ENCODE results near the gene CD2BP2. TPM values are rescaled to one million over a fixed set of nuclear protein-coding genes. Genes with fewer than 3 reads are reported as not detected.

Gene CD2BP2
- total and polyA plus RNA-seq, 2 of the 13 experiments (the other 11 are each of a cell fraction or from before 2014, with no cell fraction given): 24.9 to 54.6 TPM

GRCh38 chr16:30355954-30356308, 823 bp upstream of the CD2BP2 start (continued):
- TF ChIP-seq GLI4 (CRISPR knock-in tag; IDR thresholded peaks at IDR 0.05; ENCODE audit: borderline replicate concordance) (0 out of 2 replicates have a peak, but pooled peaks have one; percentile 70), ZNF687 (CRISPR knock-in tag; IDR thresholded peaks at IDR 0.05) (peak; percentile 69), ZNF709 (CRISPR knock-in tag; IDR thresholded peaks at IDR 0.05) (peak; percentile 7; the same call in 1 of the 2 replicates), ZNF121 (CRISPR knock-in tag; IDR thresholded peaks at IDR 0.05) (0 out of 2 replicates have a peak, but pooled peaks have one; percentile 1), ZFP82 (CRISPR knock-in tag; IDR thresholded peaks at IDR 0.05; ENCODE audit: borderline replicate concordance) (0 out of 2 replicates have a peak, but pooled peaks have one; percentile 24), ZFY (CRISPR knock-in tag; IDR thresholded peaks at IDR 0.05) (peak; percentile 37), ZNF589 (CRISPR knock-in tag; conservative IDR thresholded peaks at IDR 0.05) (peak; percentile 59; the same call in 1 of the 2 replicates), NCOA1 (CRISPR knock-in tag; IDR thresholded peaks at IDR 0.05) (no peak; the same call in 1 of the 2 replicates), ZNF274 (CRISPR knock-in tag; IDR thresholded peaks at IDR 0.05) (0 out of 2 replicates have a peak, but pooled peaks have one; percentile 82), ZNF839 (CRISPR knock-in tag; IDR thresholded peaks at IDR 0.05; ENCODE audit: borderline replicate concordance) (peak; percentile 43; the same call in 1 of the 2 replicates), PHF8 (CRISPR knock-in tag; IDR thresholded peaks at IDR 0.05) (peak; percentile 3; the same call in 1 of the 2 replicates), MAX (IDR thresholded peaks at IDR 0.05) (peak; percentile 38; the same call in 1 of the 2 replicates), ZBED4 (CRISPR knock-in tag; IDR thresholded peaks at IDR 0.05; ENCODE audit: borderline replicate concordance) (no peak), RBFOX2 (IDR thresholded peaks at IDR 0.05; ENCODE audit: low read depth, low read length) (no peak; the same call in 1 of the 2 replicates), ZFX (CRISPR knock-in tag; IDR thresholded peaks at IDR 0.05; ENCODE audit: low read depth) (peak; percentile 52; the same call in 1 of the 2 replicates)
